ENCODE results near the gene KRTAP19-6.

KRTAP19-6 gene

GRCh38 chr21:30491963-30492428 lies 49.7 kb downstream of the KRTAP19-6 start, which contains the start of gene KRTAP19-3:
Gene KRTAP19-3 (minus strand): TSS chr21:30492013. CDS start chr21:30491957, 56 bp downstream.
- CTCF ChIA-PET, result no interaction called here
- POLR2A ChIA-PET (ENCODE audit: low non-redundant PET), result no interaction called here
- no peak within 1 kb of the TSS for H3K27ac ChIP-seq
- DNase-seq (ENCODE audit: low spot score), result no peak
- no peak for TF ChIP-seq CTCF (conservative IDR thresholded peaks at IDR 0.05; ENCODE audit: low read depth)
